Peyer's patch (tissue), 4 donors: Measurements from ENCODE around the gene MAZ.

ENCODE experiments used
- POLR2A ChIP-seq, 2 donors: fragments of 450-650 bp; IDR thresholded peaks; one replicate each; pipeline ENCODE4 v1.5.1; 2017; ENCODE audit warnings: antibody characterized with exemption in 2 of 2, mild to moderate bottlenecking in 2 of 2, moderate library complexity in 2 of 2
- TF ChIP-seq, protein P1 (sequence below), 6 experiments: fragments of 450-650 bp in 4 of 6; fragments of 200-600 bp in 2 of 6; sonication (generic) in 1 of 6; IDR thresholded peaks; one replicate each; pipeline ENCODE4 v1.5.1; 2017 to 2019; ENCODE audit warnings: antibody characterized with exemption in 6 of 6, mild to moderate bottlenecking in 3 of 6, moderate library complexity in 1 of 6

DNA sequence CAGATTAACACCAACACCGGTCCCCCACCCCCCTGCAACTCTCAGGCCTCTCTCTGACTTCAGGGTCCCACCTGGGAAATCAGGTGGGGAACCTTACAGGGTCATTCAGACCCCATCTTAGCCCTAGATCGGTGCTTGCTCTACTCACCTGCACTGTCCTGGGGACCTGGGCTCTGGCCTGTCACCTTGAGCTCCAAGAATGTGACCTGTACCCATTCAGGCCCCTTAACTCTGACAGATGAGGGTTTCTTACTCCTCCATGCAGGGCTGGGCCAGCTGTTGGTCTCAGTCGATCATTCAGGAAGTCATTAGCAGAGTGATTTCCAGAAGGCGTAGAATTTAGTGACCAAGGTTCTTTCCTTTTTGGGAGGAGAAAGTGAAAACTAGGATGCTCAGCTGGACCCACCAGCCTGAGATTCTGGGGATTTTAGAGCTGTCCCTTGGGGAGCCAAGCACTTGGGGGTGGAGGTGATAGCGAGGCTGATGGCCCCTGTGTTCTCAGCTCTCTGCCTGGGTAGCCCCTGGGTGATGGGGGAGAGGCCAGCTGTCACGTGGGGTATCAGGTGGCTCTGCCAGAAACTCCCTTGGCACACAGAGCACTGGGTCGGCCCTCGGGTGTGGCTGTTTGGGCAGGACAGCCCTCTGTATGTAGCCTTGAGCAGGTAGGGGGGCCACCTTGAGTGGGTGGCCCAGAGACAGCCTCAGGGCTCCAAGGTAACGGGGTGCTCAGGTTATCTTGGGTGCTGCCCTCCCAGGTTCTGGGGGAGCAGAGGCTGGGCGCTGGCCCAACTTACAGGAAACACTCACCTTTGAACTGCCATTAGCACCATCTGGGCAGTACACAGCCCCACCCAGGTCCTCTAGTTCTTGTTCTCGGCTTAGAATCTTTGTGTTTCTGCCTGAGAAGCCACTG is 14.7 kb downstream of the MAZ start:
- TF ChIP-seq, protein P1, sequence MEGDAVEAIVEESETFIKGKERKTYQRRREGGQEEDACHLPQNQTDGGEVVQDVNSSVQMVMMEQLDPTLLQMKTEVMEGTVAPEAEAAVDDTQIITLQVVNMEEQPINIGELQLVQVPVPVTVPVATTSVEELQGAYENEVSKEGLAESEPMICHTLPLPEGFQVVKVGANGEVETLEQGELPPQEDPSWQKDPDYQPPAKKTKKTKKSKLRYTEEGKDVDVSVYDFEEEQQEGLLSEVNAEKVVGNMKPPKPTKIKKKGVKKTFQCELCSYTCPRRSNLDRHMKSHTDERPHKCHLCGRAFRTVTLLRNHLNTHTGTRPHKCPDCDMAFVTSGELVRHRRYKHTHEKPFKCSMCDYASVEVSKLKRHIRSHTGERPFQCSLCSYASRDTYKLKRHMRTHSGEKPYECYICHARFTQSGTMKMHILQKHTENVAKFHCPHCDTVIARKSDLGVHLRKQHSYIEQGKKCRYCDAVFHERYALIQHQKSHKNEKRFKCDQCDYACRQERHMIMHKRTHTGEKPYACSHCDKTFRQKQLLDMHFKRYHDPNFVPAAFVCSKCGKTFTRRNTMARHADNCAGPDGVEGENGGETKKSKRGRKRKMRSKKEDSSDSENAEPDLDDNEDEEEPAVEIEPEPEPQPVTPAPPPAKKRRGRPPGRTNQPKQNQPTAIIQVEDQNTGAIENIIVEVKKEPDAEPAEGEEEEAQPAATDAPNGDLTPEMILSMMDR (IDR thresholded peaks at IDR 0.05), result no peak
- TF ChIP-seq POLR2A (IDR thresholded peaks at IDR 0.05), result peak; percentile 58 to 59
